NCI-H2081 treated with DMSO at 0.1 percent for 48 hours (cell line): Measurements from ENCODE around the gene TRIL.

Experiments used
- DNase-seq: peaks from one replicate; lab custom pipeline; 2025; lab: John Stamatoyannopoulos, UW

Gene TRIL

DNA sequence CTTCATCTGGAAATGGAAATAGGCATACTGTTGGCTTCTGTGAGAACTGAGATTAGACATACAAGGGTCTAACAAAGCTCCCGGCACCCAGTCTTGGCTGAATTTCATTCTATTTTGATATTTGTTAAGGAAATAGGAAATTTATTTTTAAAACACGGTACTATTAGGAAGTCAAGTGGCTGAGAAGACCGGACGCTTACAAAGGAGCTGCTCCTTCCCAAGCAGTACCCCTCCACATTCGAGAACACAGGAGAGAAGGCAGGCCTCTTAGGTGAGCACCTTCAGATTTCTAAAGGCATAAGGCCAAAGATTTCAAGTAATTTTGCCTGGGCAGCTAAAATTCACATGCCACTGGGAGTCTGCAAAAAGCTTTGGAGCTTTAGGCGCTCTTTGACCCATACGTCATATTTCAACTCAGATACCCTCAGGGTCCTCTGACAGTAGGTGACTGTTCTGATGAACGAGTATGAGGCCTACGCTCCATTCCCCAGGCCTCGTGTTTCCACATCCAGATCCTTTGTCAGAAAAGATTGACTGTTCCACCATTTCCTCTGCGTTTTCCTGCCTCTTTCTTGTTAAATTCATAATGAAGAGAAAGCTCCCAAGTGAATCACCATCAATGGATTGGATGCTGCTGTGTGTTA, 17.3 kb downstream of the TRIL start:
- no peak for DNase-seq

DNA sequence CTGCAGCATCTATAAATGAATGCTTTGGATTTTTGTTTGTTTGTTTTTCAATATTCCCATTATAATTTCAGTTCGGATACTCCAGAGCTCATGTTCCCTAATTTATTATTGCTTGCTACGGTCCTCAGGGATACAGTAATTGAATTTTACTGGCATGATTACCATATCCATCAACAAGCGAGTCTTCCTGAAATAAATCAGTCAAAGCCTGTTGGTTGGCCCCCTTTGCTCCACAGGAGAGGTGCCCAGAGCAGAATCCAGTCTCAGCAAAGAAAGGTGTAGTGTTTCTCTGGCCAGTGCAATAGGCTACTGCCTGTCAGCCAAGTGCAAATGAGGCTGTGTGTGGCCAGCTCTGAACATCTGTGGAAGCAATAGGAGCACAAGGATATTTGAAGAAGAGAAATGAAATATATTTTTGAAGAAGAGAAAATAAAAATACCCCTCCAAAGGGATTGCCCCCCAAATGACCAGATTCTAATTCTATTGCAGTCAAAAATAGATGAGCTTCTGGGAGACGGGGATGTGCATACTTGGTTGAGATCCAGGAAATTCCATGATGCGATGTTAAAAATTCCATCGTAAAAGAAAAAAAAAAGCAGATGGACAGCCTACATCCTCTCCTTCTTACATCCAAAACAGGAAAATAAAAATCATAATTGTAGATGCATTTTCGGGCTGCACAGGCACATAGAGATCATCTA, 18.1 kb downstream of the TRIL start:
- no peak for DNase-seq

DNA sequence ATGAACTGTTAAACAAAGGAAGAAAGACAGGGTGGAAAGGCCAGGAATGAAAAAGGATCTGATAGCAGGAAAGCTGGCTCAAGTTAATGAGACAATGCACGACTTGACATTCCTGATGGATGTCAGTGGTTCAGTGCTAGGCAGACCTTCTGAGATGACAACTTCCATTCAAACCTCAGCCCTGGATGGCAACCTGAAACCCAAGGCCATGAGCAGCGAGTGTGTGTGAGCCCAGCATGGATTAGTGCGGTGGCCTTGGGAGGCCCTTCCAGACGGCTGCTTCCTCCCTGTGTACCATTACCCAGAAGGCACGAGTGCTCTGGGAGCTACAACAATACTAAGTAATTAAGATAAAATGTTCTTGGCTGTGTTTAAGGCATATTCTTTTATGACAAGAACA, 18.8 kb downstream of the TRIL start:
- DNase-seq: no peak

DNA sequence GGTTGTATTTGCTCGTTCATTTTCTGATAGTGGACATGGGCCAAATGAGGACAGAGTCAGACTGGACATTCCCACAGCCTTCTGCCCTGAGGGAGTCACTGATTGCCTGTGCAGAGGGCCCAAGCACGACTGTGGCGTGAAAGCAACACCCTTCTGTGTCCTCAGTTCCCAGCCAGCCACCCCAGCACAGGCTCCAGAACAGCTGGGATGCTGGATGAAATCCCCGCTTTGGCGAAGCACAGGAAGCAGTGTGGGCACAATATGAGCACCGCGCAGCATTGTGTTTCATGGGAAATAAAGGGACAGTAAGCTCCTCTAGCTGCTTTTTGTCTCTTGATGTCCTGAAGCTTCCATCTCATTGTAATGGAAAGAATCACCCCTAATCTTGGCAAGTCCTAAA, 20.5 kb downstream of the TRIL start:
- no peak for DNase-seq

DNA sequence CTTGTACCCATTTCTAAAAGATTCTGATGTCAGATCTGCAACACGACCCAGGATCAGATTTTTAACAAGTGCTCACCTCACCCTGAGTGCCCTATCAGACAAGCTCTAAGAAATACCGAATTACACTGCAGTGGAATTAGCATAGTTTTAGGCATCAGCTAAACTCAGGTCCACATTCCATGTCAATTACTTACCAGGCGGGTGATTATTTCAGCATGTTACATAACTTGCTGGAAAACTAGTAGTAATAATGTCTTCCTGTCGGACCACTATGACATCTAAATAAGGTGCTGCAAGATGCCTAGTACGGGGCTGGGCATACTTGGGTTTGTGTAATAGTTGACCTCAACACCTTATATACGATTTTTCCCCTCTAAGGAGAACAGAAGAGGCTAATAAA, 21.0 kb downstream of the TRIL start:
- no peak for DNase-seq

DNA sequence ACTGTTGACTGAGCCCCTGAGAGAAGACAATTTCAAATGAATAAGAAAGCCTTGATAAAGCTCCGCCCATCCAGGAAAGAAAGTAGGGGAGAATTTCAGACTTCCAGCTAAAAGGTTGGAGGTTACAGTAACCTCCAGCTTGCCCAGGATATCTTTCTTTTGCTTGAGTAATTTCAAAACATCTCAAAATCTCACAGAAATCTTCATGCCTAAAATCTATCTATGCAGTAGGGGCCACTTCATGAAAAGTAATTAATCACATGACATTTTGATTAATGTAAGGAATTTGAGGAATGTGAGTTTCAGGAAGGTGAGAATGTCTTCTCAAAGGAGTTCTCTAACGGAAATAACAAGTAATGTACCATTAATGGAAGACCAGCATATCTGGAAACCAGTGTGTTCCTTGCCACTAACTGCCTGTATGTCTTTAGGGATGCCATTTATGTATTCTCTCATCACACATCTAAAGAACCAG, 24.2 kb downstream of the TRIL start:
- no peak for DNase-seq

DNA sequence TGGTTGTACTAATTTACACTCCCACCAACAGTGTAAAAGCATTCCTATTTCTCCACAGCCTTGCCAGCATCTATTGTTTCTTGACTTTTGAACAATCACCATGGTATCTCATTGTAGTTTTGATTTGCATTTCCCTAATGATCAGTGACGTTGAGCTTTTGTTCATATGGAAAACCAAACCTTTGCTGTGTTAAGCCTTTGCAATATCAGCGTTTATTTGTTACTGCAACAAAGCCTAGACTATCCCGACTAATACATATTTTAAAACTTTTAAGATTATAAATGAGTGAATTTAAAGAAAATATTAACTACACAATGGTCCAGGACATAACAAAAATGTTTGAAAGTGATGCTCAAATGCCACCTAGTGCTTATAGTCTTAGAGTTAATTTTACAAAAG, 26.6 kb downstream of the TRIL start:
- no peak for DNase-seq

DNA sequence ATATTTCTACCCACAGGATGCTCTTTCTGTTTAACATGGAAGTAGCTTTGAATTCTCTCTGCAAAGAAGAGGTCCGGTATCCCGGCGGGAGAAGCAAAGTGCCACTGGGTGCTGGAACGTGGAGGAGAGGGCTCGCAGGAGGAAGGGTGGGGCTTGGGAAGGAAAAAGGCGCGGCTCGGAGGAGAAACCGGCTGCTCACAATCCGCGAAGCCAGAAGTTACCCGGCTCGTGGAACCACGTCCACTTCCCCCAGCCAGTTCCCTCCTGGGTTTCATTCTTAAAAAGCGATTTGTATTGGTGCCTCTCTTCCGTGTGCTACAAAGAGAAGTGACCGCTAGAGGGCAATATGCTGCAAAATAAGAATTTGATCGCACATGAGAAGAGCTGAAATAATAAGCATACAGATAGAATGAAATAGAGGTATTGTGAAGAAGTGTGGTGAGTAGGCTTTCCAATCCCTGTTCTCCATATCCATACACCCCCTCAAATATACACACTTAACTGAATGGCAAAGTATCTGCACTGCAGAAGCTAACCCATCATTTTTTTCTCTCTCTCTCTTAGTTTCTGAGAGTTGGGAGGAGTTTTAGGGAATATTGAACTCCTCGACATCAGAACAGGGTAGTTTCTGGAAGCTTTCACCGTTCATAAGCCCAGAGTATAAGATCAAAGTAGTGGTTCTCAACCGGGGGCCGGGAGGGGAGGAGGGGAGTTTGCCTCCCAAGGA, 31.1 kb downstream of the TRIL start:
- peak; percentile 97 for DNase-seq

DNA sequence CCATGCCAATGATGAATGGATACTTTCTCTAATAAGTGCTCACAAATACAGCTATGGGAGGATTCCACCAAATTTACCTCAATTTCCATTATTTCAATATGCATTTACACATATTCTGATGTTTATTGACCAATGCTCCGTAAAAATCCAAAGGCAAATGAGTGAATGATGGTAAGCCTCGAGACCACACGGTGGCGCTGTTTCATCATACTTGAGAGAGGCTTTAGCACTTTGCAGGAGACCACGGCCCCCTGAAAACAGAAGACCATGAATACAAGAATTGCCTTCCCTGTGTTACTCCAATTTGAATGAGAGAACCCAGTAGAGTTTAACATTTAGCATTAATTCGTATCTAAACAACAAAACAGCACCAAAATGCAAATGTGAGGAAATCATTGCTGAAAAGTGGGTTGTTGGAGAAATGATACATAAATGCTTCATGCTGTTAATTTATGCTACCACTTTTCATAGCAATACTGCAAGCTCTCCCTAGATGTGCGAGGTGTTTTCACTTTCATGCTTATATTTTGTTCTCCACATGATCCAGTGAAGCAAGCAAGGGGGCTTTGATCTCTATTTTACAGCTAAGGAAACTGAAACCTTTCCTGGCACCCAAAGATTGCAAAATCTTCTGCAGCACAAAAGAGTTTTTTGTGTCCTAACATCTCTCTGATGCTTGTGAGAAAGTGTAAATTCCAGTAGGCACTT, 35.4 kb downstream of the TRIL start:
- peak; percentile 45 for DNase-seq

DNA sequence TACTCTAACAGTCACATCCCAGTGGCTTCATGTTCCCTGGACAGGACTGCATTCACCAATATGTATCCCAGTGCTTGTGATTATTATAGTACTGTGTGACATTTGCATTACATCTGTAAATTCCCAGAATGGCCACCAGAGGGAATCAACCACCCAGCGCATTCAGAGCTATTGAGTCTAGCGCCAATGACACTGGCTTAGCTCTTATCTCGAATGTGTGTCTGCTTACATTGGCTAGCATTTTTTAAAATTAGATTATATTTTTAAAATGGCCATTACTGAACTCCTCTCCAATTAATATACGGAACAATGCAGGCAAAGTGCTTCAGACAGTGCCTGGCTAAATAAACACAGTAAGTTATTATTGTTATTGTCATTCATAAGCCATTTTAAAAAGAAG, 36.3 kb downstream of the TRIL start:
- peak; percentile 69 for DNase-seq

DNA sequence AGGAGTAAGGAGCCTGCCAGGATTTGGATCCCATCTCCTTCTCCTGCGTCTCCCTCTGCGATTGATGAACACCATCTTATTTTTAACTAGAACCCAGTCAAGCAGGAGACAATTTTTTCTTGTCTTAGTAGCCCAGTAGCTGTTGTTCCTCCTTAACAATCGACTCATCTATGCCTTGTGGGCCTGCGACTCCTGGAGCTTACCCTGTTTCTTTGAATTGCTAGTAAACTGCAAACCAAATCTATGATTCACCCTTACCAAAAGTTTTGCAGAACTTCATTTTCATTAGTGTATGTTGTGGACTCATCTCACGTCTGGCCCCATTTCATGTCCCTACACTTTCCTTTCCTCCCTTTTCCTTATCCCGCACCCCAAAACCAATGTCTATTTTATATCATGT, 37.7 kb downstream of the TRIL start:
- DNase-seq: no peak

DNA sequence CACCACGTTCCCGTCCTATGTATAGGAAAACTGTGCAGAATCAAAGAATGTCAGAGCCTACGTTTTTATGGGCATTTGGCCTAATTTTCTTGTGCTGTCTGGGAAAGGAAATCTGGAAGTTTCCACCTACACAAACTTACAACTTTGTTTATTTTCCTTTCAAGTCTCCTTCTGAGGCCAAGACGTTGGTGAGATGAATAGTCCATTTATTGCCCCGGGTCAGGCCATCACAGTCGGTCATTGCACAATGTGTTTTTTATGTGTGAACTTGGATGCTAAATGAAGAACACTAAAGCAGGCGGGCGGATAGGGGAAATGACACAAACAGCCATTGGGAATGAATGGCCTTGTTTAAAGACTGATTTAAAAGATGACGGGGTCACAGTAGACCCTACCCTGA, 38.6 kb downstream of the TRIL start:
- DNase-seq: no peak

DNA sequence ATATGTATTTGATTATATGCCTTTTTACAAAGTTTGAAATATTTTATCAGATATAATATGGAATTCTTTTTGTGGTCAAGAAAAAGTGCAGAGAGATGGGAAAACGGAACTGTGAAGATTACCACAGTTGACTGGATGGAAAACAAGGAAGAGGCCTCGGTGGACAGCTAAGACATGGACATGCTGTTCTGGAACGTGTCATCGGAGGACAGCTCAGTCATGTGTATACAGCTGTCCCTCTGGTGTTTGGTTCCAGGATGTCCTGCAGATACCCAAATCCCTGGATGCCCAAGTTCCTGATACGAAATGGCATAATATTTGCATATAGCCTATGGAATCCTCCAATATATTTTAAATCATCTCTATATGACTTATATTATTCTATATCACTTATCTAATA, 49.4 kb downstream of the TRIL start:
- DNase-seq: no peak

DNA sequence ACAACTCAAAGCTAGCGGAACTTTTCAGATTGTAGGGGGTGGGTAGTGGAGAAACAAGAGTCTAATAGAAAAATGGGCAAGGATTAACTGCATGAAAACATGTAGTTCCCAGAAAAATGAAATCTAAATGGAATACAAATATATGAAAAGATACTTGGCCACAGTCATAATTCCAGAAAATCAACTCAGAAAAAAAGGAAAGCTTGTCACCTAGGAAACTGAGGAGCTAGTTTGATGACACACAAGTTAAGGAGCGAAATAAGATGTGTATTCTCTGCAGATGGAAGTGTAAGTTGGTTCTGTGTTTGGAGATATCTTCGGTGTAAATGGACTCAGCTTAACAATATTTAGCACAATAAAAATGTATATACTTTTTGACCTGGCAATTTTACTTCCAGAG, 52.7 kb downstream of the TRIL start:
- DNase-seq: no peak

DNA sequence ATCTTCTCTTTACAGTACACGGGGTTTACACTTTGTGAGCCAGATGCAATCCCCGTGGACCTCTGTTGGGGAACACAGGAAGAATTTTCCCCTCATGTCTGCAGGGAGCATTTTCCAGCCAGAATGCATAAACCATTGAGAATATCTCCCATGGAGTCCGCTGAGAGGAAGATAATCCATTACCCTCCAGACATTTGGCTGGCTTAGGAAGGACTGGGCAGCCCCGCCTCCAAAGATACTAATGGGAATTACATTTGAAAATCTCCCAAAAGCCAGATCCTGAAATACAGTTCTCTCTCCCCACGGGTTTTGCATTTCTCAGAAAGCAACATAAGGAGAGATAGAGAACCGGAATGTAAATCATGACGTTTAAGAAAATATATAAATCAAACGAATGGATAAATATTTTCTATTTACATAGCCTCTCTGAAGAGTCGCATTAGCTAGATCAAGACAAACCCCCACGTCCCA, 53.5 kb downstream of the TRIL start:
- DNase-seq: no peak

DNA sequence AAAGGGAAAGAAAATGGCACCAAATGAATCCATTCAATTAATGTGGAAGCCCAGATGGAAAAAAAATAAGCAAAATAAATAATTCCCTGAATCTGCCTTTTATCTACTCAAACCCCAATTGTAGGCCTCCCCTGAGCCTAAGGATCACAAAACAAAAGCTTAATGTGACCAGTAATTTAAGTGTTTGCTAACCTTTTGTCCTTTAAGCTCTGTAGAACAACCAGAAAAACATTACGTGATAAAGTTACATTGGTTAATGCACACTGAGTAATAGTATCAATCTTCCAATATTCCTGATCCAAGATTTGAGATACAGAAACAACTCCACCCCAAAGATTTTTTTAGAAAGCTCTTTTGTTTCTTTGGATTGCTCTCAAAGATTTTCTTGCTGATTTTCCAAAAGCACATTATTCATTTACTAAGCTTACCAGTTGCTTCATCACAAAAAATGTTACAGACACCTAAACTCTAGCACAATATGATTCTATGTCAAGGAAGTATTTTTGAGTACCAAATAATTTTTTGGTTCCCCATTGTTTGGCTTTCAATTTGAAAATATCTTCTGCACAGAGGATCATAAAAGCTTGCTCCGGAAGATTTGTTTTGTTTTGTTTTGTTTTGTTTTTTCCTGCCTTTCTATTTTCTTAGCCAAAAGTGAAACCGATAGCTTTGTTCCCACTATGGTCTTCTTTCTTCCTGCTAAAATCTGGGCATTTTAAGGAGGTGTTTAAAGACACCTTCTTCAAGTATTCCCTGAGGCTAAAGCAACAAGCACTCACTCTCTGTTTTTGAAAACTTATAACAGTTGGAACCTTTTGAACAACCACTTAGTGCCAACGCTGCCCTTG, 54.2 kb downstream of the TRIL start:
- no peak for DNase-seq
